NCI-H82 treated with DMSO at 0.1 percent for 48 hours (cell line): ENCODE data around the gene FRMD6.
"Not testable (repeated sequence)": the region's sequence is repeated elsewhere in the genome, so short reads cannot be mapped to it uniquely, and the experiment has no call there.

Source experiments
- DNase-seq: peaks from one replicate; lab custom pipeline; 2025; ENCODE audit not compliant: unreplicated experiment; lab: John Stamatoyannopoulos, UW

Gene FRMD6

GRCh38 chr14:51766586-51766985 is 114.9 kb downstream of the FRMD6 start:
- not testable (repeated sequence) for DNase-seq

GRCh38 chr14:51769261-51769660 is 117.6 kb downstream of the FRMD6 start:
- not testable (repeated sequence) for DNase-seq

- DNase-seq: no peak
Observed at GRCh38 chr14:51774209-51774608, 122.5 kb downstream of the FRMD6 start.

- DNase-seq: peak; percentile 24
Observed at GRCh38 chr14:51776102-51776894, 124.6 kb downstream of the FRMD6 start.

- DNase-seq: peak; percentile 31
Observed at GRCh38 chr14:51780006-51780692, 128.4 kb downstream of the FRMD6 start.
